Smooth muscle cell (in vitro differentiated cells): Measurements from ENCODE around the gene RBM47. TPM values are rescaled to one million over a fixed set of nuclear protein-coding genes. Genes with fewer than 3 reads are reported as not detected.

Experiments
- DNase-seq: peaks from one replicate; lab custom pipeline; 2025; ENCODE audit not compliant: unreplicated experiment; lab: John Stamatoyannopoulos, UW
- H2AFZ ChIP-seq: fragments of 200-600 bp; sonication (generic); 2 replicates; pipeline ENCODE4 v1.6.0; 2016; ENCODE audit warnings: antibody characterized with exemption, low read depth, mild to moderate bottlenecking
- H3F3A ChIP-seq: fragments of 200-600 bp; sonication (generic); 2 replicates; pipeline ENCODE4 v1.6.0; 2017; ENCODE audit warnings: antibody characterized with exemption, low read depth
- H3K27ac ChIP-seq: fragments of 200-600 bp; sonication (generic); 2 replicates; pipeline ENCODE4 v1.5.1; 2016; ENCODE audit warnings: low read depth, mild to moderate bottlenecking
- H3K27me3 ChIP-seq: fragments of 200-600 bp; sonication (generic); 2 replicates; pipeline ENCODE4 v1.6.1; 2016; ENCODE audit warnings: low read depth, mild to moderate bottlenecking
- H3K36me3 ChIP-seq: fragments of 200-600 bp; sonication (generic); 2 replicates; pipeline ENCODE4 v1.5.1; 2016; ENCODE audit warnings: low read depth
- H3K4me1 ChIP-seq: fragments of 200-600 bp; sonication (generic); 2 replicates; pipeline ENCODE4 v1.5.1; 2016; ENCODE audit warnings: low read depth
- H3K4me2 ChIP-seq: fragments of 200-600 bp; sonication (generic); 2 replicates; pipeline ENCODE4 v1.6.0; 2016; ENCODE audit warnings: mild to moderate bottlenecking
- H3K4me3 ChIP-seq: fragments of 200-600 bp; sonication (generic); 2 replicates; pipeline ENCODE4 v1.5.1; 2016; ENCODE audit warnings: mild to moderate bottlenecking
- H3K79me2 ChIP-seq: fragments of 200-600 bp; sonication (generic); 2 replicates; pipeline ENCODE4 v1.6.0; 2016; ENCODE audit warnings: low read depth, mild to moderate bottlenecking
- H3K9ac ChIP-seq: fragments of 200-600 bp; sonication (generic); 2 replicates; pipeline ENCODE4 v1.6.0; 2016; ENCODE audit warnings: low read depth
- H3K9me3 ChIP-seq: fragments of 200-600 bp; sonication (generic); replicated peaks from 2 replicates; pipeline ENCODE4 v1.5.1; 2016; ENCODE audit warnings: low read depth
- H4K20me1 ChIP-seq: fragments of 200-600 bp; sonication (generic); 2 replicates; pipeline ENCODE4 v1.6.0; 2016; ENCODE audit warnings: low read depth
- WGBS: methylation state at CpG from one replicate; pipeline ENCODE4 v1.1.7; 2016; ENCODE audit warnings: low lambda C conversion rate; 5-methylcytosine and 5-hydroxymethylcytosine counted together
- polyA plus RNA-seq: library from polyadenylated mRNA; unstranded; fragments of >200 nt; fragmentation: Nextera tagmentation; extraction: Ambion mirVana; gene quantifications from 2 replicates; pipeline ENCODE4 v1.2.1, GENCODE V29; 2016
- total RNA-seq: library from RNA; depleted of rRNA; stranded (reverse); fragments of >200 nt; gene quantifications from 2 replicates; pipeline ENCODE4 v1.2.3, GENCODE V29; 2014
- TF ChIP-seq, protein P1 (sequence below): fragments of 200-600 bp; sonication (generic); IDR thresholded peaks from 2 replicates; pipeline ENCODE4 v1.5.1; 2017; ENCODE audit warnings: borderline replicate concordance, mild to moderate bottlenecking, antibody characterized with exemption; ENCODE audit not compliant: insufficient read depth, poor library complexity, severe bottlenecking

The RBM47 gene
- total and polyA plus RNA-seq, 2 experiments from 2014 or later: 3.4 to 5.5 TPM

DNA sequence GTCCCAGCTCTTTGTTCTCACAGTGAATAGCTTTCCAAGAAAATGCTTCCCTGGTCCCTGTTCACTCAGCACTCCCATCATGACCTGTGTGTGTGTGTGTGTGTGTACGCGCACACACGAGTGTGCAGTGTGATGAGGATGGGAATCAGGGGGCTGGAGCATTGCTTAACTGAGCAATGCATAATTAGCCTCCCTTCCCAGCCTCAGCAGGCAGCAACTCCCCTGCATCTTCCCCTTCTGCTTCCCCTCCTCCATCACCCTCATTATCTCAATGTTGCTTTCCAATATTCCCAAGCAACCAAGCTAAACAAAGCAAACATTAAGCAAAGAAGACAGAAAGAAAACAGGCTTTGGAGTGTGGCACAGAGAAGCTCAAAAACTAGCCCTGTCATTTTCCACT, 137.0 kb downstream of the RBM47 start:
- Histone ChIP-seq H4K20me1 (no peaks in the 10 kb centered on the region), H3K27ac (no peak overlapping the region), H2AFZ (no peak overlapping the region), H3K9me3 (no peaks in the 10 kb centered on the region), H3K9ac (no peak overlapping the region), H3K4me3 (no peak overlapping the region), H3K79me2 (no peaks in the 10 kb centered on the region), H3K4me1 (no peaks in the 10 kb centered on the region), H3K4me2 (no peak overlapping the region), H3K27me3 (no peaks in the 10 kb centered on the region), H3K36me3 (no peaks in the 10 kb centered on the region), H3F3A (peaks cover 21% of the 10 kb centered on the region)
- DNase-seq: no peak
- TF ChIP-seq, protein P1, sequence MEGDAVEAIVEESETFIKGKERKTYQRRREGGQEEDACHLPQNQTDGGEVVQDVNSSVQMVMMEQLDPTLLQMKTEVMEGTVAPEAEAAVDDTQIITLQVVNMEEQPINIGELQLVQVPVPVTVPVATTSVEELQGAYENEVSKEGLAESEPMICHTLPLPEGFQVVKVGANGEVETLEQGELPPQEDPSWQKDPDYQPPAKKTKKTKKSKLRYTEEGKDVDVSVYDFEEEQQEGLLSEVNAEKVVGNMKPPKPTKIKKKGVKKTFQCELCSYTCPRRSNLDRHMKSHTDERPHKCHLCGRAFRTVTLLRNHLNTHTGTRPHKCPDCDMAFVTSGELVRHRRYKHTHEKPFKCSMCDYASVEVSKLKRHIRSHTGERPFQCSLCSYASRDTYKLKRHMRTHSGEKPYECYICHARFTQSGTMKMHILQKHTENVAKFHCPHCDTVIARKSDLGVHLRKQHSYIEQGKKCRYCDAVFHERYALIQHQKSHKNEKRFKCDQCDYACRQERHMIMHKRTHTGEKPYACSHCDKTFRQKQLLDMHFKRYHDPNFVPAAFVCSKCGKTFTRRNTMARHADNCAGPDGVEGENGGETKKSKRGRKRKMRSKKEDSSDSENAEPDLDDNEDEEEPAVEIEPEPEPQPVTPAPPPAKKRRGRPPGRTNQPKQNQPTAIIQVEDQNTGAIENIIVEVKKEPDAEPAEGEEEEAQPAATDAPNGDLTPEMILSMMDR: no peak
- 89% methylated on average over 3 of the region's 3 CpGs for WGBS

DNA sequence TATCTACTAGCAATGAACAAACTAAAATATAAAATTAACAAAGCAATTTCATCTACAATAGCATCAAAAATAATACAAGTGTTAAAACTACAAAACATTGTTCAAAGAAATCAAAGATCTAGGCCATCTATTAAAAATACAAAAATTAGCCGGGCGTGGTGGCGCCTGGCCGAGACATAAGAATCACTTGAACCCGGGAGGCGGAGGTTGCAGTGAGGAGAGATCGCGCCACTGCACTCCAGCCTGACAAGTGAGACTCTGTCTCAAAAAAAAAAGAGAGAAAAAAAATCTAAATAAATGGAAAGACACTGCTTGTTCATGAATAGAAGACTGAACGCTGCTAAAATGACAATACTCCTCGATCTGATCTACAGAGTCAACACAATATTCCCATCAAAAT, 139.2 kb downstream of the RBM47 start:
- TF ChIP-seq, protein P1: no peak

DNA sequence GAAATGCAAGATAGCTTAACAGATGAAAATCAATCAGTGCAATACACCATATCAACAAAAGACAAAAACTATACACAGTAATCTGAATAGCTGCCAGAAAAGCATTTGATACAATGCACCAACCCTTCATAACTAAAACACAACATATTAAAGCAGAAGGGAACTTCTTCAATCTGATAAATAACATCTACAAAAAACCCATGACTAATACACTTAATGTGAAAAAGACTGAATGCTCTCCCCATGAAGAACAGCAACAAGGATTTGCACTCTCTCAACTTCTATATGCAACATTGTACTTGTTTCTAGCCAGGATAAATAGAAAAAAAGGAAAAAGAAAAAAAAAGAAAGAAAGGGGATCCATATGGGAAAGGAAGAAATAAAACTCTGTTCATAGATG, 139.7 kb downstream of the RBM47 start:
- Histone ChIP-seq H3K79me2 (no peaks in the 10 kb centered on the region), H3K27ac (peak overlapping the region; percentile 44), H4K20me1 (no peaks in the 10 kb centered on the region), H3K4me1 (no peaks in the 10 kb centered on the region), H3K4me3 (no peak overlapping the region), H3K36me3 (no peaks in the 10 kb centered on the region), H3K27me3 (no peaks in the 10 kb centered on the region), H3K9ac (no peak overlapping the region), H3K4me2 (no peak overlapping the region), H3F3A (peaks cover 21% of the 10 kb centered on the region), H3K9me3 (no peaks in the 10 kb centered on the region), H2AFZ (no peak overlapping the region)
- TF ChIP-seq, protein P1: no peak
- no peak for DNase-seq

More for the DNA sequence above, 139.2 kb downstream of the RBM47 start:
- Histone ChIP-seq H3K9ac (no peak overlapping the region), H3K4me3 (no peak overlapping the region), H3K4me1 (no peaks in the 10 kb centered on the region), H3K79me2 (no peaks in the 10 kb centered on the region), H3K27ac (no peak overlapping the region), H2AFZ (no peak overlapping the region), H3K36me3 (no peaks in the 10 kb centered on the region), H3K27me3 (no peaks in the 10 kb centered on the region), H3F3A (peaks cover 21% of the 10 kb centered on the region), H3K4me2 (no peak overlapping the region), H3K9me3 (no peaks in the 10 kb centered on the region), H4K20me1 (no peaks in the 10 kb centered on the region)
- 96% methylated on average over 10 of the region's 10 CpGs for WGBS
- DNase-seq: no peak

DNA sequence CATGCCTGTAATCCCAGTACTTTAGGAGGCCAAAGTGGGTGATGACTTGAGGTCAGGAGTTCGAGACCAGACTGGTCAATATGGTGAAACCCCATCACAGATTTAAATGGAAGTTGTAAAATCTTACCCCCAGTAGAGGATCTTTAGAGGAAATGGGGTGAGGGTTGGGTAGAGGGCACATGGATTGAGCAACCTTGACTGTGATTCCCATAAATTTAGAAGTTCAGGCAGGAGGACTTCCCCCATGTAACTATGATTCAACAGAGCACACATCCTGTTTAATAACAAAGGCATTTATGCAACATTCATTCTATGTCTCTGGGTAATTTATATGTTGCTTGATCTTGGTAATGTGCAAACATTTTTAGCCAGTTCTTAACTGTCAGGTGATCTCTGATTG, 143.1 kb downstream of the RBM47 start:
- DNase-seq: no peak
- Histone ChIP-seq H2AFZ (no peak overlapping the region), H3K9ac (no peak overlapping the region), H3K27ac (no peak overlapping the region), H3K79me2 (no peaks in the 10 kb centered on the region), H3K27me3 (no peaks in the 10 kb centered on the region), H4K20me1 (no peaks in the 10 kb centered on the region), H3K36me3 (no peaks in the 10 kb centered on the region), H3K9me3 (no peaks in the 10 kb centered on the region), H3K4me1 (no peaks in the 10 kb centered on the region), H3K4me3 (no peak overlapping the region), H3F3A (peaks cover 14% of the 10 kb centered on the region), H3K4me2 (no peak overlapping the region)
- WGBS: 97% methylated on average over 1 of the region's 1 CpG
- TF ChIP-seq, protein P1: no peak
